ENCODE data around the gene HOOK2. TPM values are rescaled to one million over a fixed set of nuclear protein-coding genes. Genes with fewer than 3 reads are reported as not detected.

Gene HOOK2
- total and polyA plus RNA-seq, 2 experiments from 2014 or later = 56.9 to 86.4 TPM

- Histone ChIP-seq H3K79me2 (replicated peaks; ENCODE audit: insufficient read depth) (no peaks in the 10 kb centered on the region), H3K4me1 (ENCODE audit: insufficient read depth) (peaks cover 27% of the 10 kb centered on the region), H3F3A (replicated peaks; ENCODE audit: low read depth) (peaks cover 25% of the 10 kb centered on the region), H3K4me3 (peak overlapping the region; percentile 83), H4K20me1 (replicated peaks; ENCODE audit: insufficient read depth) (no peaks in the 10 kb centered on the region), H3K4me2 (peak overlapping the region; percentile 96), H3K9me2 (ENCODE audit: insufficient read depth) (no peaks in the 10 kb centered on the region), H3K36me3 (ENCODE audit: insufficient read depth) (peaks cover 3% of the 10 kb centered on the region; the same call in 1 of the 2 replicates), H2AFZ (peak overlapping the region; percentile 43; the same call in 1 of the 2 replicates), H3K27me3 (ENCODE audit: insufficient read depth) (peaks cover 27% of the 10 kb centered on the region), H3K27ac (ENCODE audit: low read depth) (0 out of 2 replicates have a peak overlapping the region, but pooled peaks have one; percentile 78)
- TF ChIP-seq POLR2AphosphoS5 (IDR thresholded peaks at IDR 0.05; ENCODE audit: low read depth) = no peak
- TF ChIP-seq ZNF331 (CRISPR knock-in tag; IDR thresholded peaks at IDR 0.05; ENCODE audit: low read depth) = no peak
- TF ChIP-seq EZH2phosphoT487 (IDR thresholded peaks at IDR 0.05; ENCODE audit: unreplicated experiment) = no peak
- no peak for TF ChIP-seq CREB1 (CRISPR knock-in tag; IDR thresholded peaks at IDR 0.05; ENCODE audit: low read depth)
- Mint-ChIP-seq H3K27me3 (ENCODE audit: insufficient read depth, low read depth, poor library complexity) (peaks cover 38% of the 10 kb centered on the region), H3K27ac (peak overlapping the region; percentile 80; the same call in 1 of the 2 replicates), H3K4me1 (peaks cover 24% of the 10 kb centered on the region), H3K36me3 (ENCODE audit: low read depth) (peaks cover 32% of the 10 kb centered on the region), H3K9me3 (peaks cover 3% of the 10 kb centered on the region; the same call in 2 of the 3 replicates), H3K4me3 (peak overlapping the region; percentile 72)
- DNase-seq (ENCODE audit: low spot score) (no peak), ATAC-seq (no peak)
Observed at GRCh38 chr19:12794196-12794941, 19.0 kb upstream of the HOOK2 start.

GRCh38 chr19:12793290-12794195 is 18.2 kb upstream of the HOOK2 start:
- Mint-ChIP-seq H3K27me3 (ENCODE audit: insufficient read depth, low read depth, poor library complexity) (peaks cover 44% of the 10 kb centered on the region), H3K4me3 (peak overlapping the region; percentile 85), H3K4me1 (peaks cover 32% of the 10 kb centered on the region), H3K9me3 (peaks cover 3% of the 10 kb centered on the region; the same call in 2 of the 3 replicates), H3K27ac (peak overlapping the region; percentile 87; the same call in 1 of the 2 replicates), H3K36me3 (ENCODE audit: low read depth) (peaks cover 24% of the 10 kb centered on the region)
- no peaks in the 10 kb centered on the region for H3K79me2 ChIP-seq (replicated peaks; ENCODE audit: insufficient read depth)
- H3K4me3 ChIP-seq = peak overlapping the region; percentile 83
- no peaks in the 10 kb centered on the region for H3K36me3 ChIP-seq (ENCODE audit: insufficient read depth)
- ATAC-seq (peak; percentile 15), DNase-seq (ENCODE audit: low spot score) (peak; percentile 94)
- peaks cover 27% of the 10 kb centered on the region for H3K27me3 ChIP-seq (ENCODE audit: insufficient read depth)
- H4K20me1 ChIP-seq (replicated peaks; ENCODE audit: insufficient read depth) = no peaks in the 10 kb centered on the region
- H3F3A ChIP-seq (replicated peaks; ENCODE audit: low read depth) = peaks cover 32% of the 10 kb centered on the region
- no peak for TF ChIP-seq ZNF462 (CRISPR knock-in tag; IDR thresholded peaks at IDR 0.05)
- TF ChIP-seq POLR2AphosphoS5 (IDR thresholded peaks at IDR 0.05; ENCODE audit: low read depth) = peak; percentile 52
- TF ChIP-seq CREB1 (CRISPR knock-in tag; IDR thresholded peaks at IDR 0.05; ENCODE audit: low read depth) = peak; percentile 91
- no peak for TF ChIP-seq ZNF114 (CRISPR knock-in tag; IDR thresholded peaks at IDR 0.05)
- H2AFZ ChIP-seq = peak overlapping the region; percentile 43; the same call in 1 of the 2 replicates
- peak overlapping the region; percentile 96 for H3K4me2 ChIP-seq
- H3K27ac ChIP-seq (ENCODE audit: low read depth) = peak overlapping the region; percentile 90
- peaks cover 33% of the 10 kb centered on the region for H3K4me1 ChIP-seq (ENCODE audit: insufficient read depth)
- no peaks in the 10 kb centered on the region for H3K9me2 ChIP-seq (ENCODE audit: insufficient read depth)
